ENCODE data around the gene NUDT19.
"Not testable (repeated sequence)": the region's sequence is repeated elsewhere in the genome, so short reads cannot be mapped to it uniquely, and the experiment has no call there.

The NUDT19 gene

DNA sequence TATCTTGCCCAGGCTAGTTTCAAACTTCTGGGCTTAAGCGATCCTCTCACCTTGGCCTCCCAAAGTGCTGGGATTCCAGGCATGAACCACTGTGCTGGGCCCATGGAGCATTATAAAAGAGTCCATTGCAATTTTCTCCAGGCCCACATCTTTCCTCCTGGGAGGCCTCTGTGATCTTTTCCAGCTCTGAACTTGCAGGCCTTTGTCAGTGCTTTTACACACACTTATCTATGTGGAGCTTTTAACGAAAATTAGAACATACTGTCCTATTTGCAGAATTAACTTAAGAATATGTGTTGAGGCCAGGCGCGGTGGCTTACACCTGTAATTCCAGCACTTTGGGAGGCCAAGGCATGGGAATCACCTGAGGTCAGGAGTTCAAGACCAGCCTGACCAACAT lies 51.8 kb downstream of the NUDT19 start:
- no peak for DNase-seq
- TF ChIP-seq EZH2phosphoT487 (IDR thresholded peaks at IDR 0.05; ENCODE audit: low read length) (no peak), EZH2 (optimal IDR thresholded peaks at IDR 0.05; ENCODE audit: low read depth, low read length) (no peak), CTCF (IDR thresholded peaks at IDR 0.05; ENCODE audit: low read length) (no peak)
- H3K4me3 ChIP-seq (ENCODE audit: low read length): no peak overlapping the region

GRCh38 chr19:32744555-32745325 lies 53.1 kb downstream of the NUDT19 start:
- Histone ChIP-seq H3K4me3 (ENCODE audit: low read length) (no peak overlapping the region), H3K4me2 (ENCODE audit: low read depth, low read length) (no peak overlapping the region), H3K27me3 (replicated peaks; ENCODE audit: insufficient read depth, low read length) (no peaks in the 10 kb centered on the region; the same call in 1 of the 2 replicates), H3K27ac (ENCODE audit: low read length) (no peak overlapping the region), H3F3A (ENCODE audit: insufficient read depth, low read length) (no peaks in the 10 kb centered on the region), H3K9me2 (replicated peaks; ENCODE audit: insufficient read depth, low read length) (no peaks in the 10 kb centered on the region), H3K9ac (ENCODE audit: low read length) (no peak overlapping the region), H4K20me1 (ENCODE audit: insufficient read depth, low read length) (no peaks in the 10 kb centered on the region), H3K79me2 (ENCODE audit: low read length) (no peaks in the 10 kb centered on the region), H2AFZ (ENCODE audit: low read length) (no peak overlapping the region), H3K36me3 (replicated peaks; ENCODE audit: insufficient read depth, low read length) (no peaks in the 10 kb centered on the region), H3K9me3 (replicated peaks; ENCODE audit: insufficient read depth, low read length) (no peaks in the 10 kb centered on the region), H3K4me1 (ENCODE audit: low read length) (no peaks in the 10 kb centered on the region)
- DNase-seq: no peak
- TF ChIP-seq EZH2phosphoT487 (IDR thresholded peaks at IDR 0.05; ENCODE audit: low read length) (no peak), CTCF (IDR thresholded peaks at IDR 0.05; ENCODE audit: low read length) (no peak), EZH2 (optimal IDR thresholded peaks at IDR 0.05; ENCODE audit: low read depth, low read length) (no peak)

More for the DNA sequence above, 51.8 kb downstream of the NUDT19 start:
- Histone ChIP-seq H3K36me3 (replicated peaks; ENCODE audit: insufficient read depth, low read length) (no peaks in the 10 kb centered on the region), H3K9me2 (replicated peaks; ENCODE audit: insufficient read depth, low read length) (no peaks in the 10 kb centered on the region), H4K20me1 (ENCODE audit: insufficient read depth, low read length) (no peaks in the 10 kb centered on the region), H3K79me2 (ENCODE audit: low read length) (no peaks in the 10 kb centered on the region), H3F3A (ENCODE audit: insufficient read depth, low read length) (no peaks in the 10 kb centered on the region), H3K4me2 (ENCODE audit: low read depth, low read length) (no peak overlapping the region), H2AFZ (ENCODE audit: low read length) (no peak overlapping the region), H3K9ac (ENCODE audit: low read length) (no peak overlapping the region), H3K9me3 (replicated peaks; ENCODE audit: insufficient read depth, low read length) (no peaks in the 10 kb centered on the region), H3K27me3 (replicated peaks; ENCODE audit: insufficient read depth, low read length) (no peaks in the 10 kb centered on the region; the same call in 1 of the 2 replicates), H3K27ac (ENCODE audit: low read length) (no peak overlapping the region), H3K4me1 (ENCODE audit: low read length) (no peaks in the 10 kb centered on the region)

- H3K9ac ChIP-seq (ENCODE audit: low read length); H3K9me2 ChIP-seq (replicated peaks; ENCODE audit: insufficient read depth, low read length); H3K36me3 ChIP-seq (replicated peaks; ENCODE audit: insufficient read depth, low read length); H3F3A ChIP-seq (ENCODE audit: insufficient read depth, low read length); DNase-seq; H3K27ac ChIP-seq (ENCODE audit: low read length); H3K4me3 ChIP-seq (ENCODE audit: low read length); H3K9me3 ChIP-seq (replicated peaks; ENCODE audit: insufficient read depth, low read length); H3K4me1 ChIP-seq (ENCODE audit: low read length); H3K27me3 ChIP-seq (replicated peaks; ENCODE audit: insufficient read depth, low read length); H4K20me1 ChIP-seq (ENCODE audit: insufficient read depth, low read length); H2AFZ ChIP-seq (ENCODE audit: low read length); H3K4me2 ChIP-seq (ENCODE audit: low read depth, low read length); H3K79me2 ChIP-seq (ENCODE audit: low read length): not testable (repeated sequence)
These were observed 54.1 kb downstream of the NUDT19 start for GRCh38 chr19:32745594-32746251.

DNA sequence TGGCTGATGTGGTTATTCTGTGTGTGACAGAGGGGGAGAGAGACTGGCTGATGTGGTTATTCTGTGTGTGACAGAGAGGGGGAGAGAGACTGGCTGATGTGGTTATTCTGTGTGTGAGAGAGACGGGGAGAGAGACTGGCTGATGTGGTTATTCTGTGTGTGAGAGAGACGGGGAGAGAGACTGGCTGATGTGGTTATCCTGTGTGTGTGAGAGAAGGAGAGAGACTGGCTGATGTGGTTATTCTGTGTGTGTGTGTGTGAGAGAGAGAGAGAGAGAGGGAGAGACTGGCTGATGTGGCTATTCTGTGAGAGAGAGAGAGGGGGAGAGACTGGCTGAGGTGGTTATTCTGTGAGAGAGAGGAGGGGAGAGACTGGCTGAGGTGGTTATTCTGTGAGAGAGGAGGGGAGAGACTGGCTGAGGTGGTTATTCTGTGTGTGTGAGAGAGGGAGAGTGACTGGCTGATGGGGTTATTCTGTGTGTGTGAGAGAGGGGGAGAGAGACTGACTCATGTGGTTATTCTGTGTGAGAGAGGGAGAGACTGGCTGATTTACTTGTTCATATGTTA lies 55.1 kb downstream of the NUDT19 start:
- not testable (repeated sequence) for H3K27me3 ChIP-seq (replicated peaks; ENCODE audit: insufficient read depth, low read length); H2AFZ ChIP-seq (ENCODE audit: low read length); H3K9me3 ChIP-seq (replicated peaks; ENCODE audit: insufficient read depth, low read length); H3K9ac ChIP-seq (ENCODE audit: low read length); H4K20me1 ChIP-seq (ENCODE audit: insufficient read depth, low read length); H3K27ac ChIP-seq (ENCODE audit: low read length); H3K4me3 ChIP-seq (ENCODE audit: low read length); H3K36me3 ChIP-seq (replicated peaks; ENCODE audit: insufficient read depth, low read length); H3K4me2 ChIP-seq (ENCODE audit: low read depth, low read length); DNase-seq; H3K4me1 ChIP-seq (ENCODE audit: low read length); H3K79me2 ChIP-seq (ENCODE audit: low read length); H3K9me2 ChIP-seq (replicated peaks; ENCODE audit: insufficient read depth, low read length); H3F3A ChIP-seq (ENCODE audit: insufficient read depth, low read length)

Measured in MM.1S (cell line).